ENCODE data around the gene MATN1. TPM values are rescaled to one million over a fixed set of nuclear protein-coding genes. Genes with fewer than 3 reads are reported as not detected.

MATN1 gene
- total RNA-seq, 1 donor from 2014 or later: 0.49 TPM

GRCh38 chr1:30718091-30718635 lies 5.2 kb downstream of the MATN1 start:
- peak overlapping the region in 1 of 2 donors; percentile 32 for H3K4me3 ChIP-seq
- intact Hi-C loops (cut with DNase I): loop anchor here (5.0 kb wide), 2 partner anchors 194 to 1596 kb away; partner anchors contain the start of gene TMEM200B
- H3K36me3 ChIP-seq: no peaks in the 10 kb centered on the region

DNA sequence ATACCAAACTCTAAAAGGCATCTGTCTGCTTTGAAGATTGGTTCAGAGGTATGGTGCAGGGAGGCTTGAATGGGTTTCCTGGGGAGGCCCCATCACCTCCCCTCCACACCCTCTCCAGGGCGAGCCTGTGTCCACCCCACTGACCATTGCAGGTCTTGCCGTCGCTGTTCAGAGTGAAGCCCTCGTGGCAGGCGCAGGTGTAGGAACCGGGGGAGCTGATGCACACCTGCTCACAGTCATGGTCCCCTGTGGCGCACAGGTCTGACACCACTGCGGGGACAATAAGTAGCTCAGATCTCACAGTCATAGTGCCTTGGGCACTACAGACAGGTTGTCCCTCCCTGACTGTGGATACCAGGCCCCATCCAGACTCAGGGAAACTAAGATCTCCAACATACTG lies 6.7 kb downstream of the MATN1 start:
- no peaks in the 10 kb centered on the region for H3K27me3 ChIP-seq
- TF ChIP-seq, protein P1, sequence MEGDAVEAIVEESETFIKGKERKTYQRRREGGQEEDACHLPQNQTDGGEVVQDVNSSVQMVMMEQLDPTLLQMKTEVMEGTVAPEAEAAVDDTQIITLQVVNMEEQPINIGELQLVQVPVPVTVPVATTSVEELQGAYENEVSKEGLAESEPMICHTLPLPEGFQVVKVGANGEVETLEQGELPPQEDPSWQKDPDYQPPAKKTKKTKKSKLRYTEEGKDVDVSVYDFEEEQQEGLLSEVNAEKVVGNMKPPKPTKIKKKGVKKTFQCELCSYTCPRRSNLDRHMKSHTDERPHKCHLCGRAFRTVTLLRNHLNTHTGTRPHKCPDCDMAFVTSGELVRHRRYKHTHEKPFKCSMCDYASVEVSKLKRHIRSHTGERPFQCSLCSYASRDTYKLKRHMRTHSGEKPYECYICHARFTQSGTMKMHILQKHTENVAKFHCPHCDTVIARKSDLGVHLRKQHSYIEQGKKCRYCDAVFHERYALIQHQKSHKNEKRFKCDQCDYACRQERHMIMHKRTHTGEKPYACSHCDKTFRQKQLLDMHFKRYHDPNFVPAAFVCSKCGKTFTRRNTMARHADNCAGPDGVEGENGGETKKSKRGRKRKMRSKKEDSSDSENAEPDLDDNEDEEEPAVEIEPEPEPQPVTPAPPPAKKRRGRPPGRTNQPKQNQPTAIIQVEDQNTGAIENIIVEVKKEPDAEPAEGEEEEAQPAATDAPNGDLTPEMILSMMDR (IDR thresholded peaks at IDR 0.05): no peak
- TF ChIP-seq POLR2A (IDR thresholded peaks at IDR 0.05): no peak
- TF ChIP-seq POLR2AphosphoS5 (IDR thresholded peaks at IDR 0.05; ENCODE audit: insufficient read depth in 1 of 2, low read depth in 1 of 2): no peak
- H3K4me3 ChIP-seq: no peak overlapping the region
- no peak overlapping the region for H3K27ac ChIP-seq
- no peaks in the 10 kb centered on the region for H3K36me3 ChIP-seq
- H3K4me1 ChIP-seq: peaks cover 16% of the 10 kb centered on the region
- H3K9me3 ChIP-seq: no peaks in the 10 kb centered on the region
- DNase-seq (ENCODE audit: extremely low spot score in 2 of 2): no peak
- intact Hi-C loops (cut with DNase I): loop anchor here (5.0 kb wide), 2 partner anchors 196 to 1594 kb away; partner anchors contain the start of gene TMEM200B

More at GRCh38 chr1:30718091-30718635, 5.2 kb downstream of the MATN1 start:
- TF ChIP-seq POLR2AphosphoS5 (IDR thresholded peaks at IDR 0.05; ENCODE audit: insufficient read depth in 1 of 2, low read depth in 1 of 2) (peak in 1 of 2 donors; percentile 34), POLR2A (IDR thresholded peaks at IDR 0.05) (no peak)
- TF ChIP-seq, protein P1 (IDR thresholded peaks at IDR 0.05): no peak
- Histone ChIP-seq H3K27me3 (no peaks in the 10 kb centered on the region), H3K9me3 (no peaks in the 10 kb centered on the region), H3K27ac (peak overlapping the region; percentile 88), H3K4me1 (peaks cover 16% of the 10 kb centered on the region)
- peak; percentile 99 for DNase-seq (ENCODE audit: extremely low spot score in 2 of 2)

DNA sequence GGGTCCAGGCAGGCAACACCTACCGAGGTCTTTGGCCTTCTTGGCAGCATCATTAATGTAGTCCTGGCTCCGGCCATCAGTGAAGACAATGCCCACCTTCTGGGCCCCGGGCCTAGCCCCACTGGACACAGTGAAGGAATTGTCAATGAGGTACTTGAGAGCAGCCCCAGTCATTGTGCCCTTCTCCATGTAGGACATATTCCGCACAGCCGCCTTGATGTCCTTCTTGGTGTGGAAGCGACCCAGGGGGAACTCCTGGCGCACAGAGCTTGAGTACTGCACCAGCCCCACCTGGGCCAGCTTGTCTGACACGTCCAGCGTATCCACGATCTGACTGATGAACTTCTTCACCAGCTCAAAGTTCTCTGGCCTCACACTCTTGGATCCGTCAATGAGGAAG lies 7.5 kb downstream of the MATN1 start:
- H3K9me3 ChIP-seq: no peaks in the 10 kb centered on the region
- intact Hi-C loops (cut with DNase I): loop anchor here (5.0 kb wide), 2 partner anchors 196 to 1594 kb away; partner anchors contain the start of gene TMEM200B
- no peak overlapping the region for H3K27ac ChIP-seq
- H3K4me3 ChIP-seq: no peak overlapping the region
- no peaks in the 10 kb centered on the region for H3K36me3 ChIP-seq
- no peak for DNase-seq (ENCODE audit: extremely low spot score in 2 of 2)
- no peaks in the 10 kb centered on the region for H3K27me3 ChIP-seq
- no peak for TF ChIP-seq POLR2A (IDR thresholded peaks at IDR 0.05)
- TF ChIP-seq, protein P1 (IDR thresholded peaks at IDR 0.05): no peak
- TF ChIP-seq POLR2AphosphoS5 (IDR thresholded peaks at IDR 0.05; ENCODE audit: insufficient read depth in 1 of 2, low read depth in 1 of 2): no peak
- H3K4me1 ChIP-seq: peaks cover 16% of the 10 kb centered on the region

GRCh38 chr1:30715216-30715615 lies 8.2 kb downstream of the MATN1 start:
- H3K4me3 ChIP-seq: no peak overlapping the region
- no peaks in the 10 kb centered on the region for H3K36me3 ChIP-seq
- no peak overlapping the region for H3K27ac ChIP-seq
- TF ChIP-seq POLR2A (IDR thresholded peaks at IDR 0.05): no peak
- TF ChIP-seq, protein P1 (IDR thresholded peaks at IDR 0.05): no peak
- no peak for TF ChIP-seq POLR2AphosphoS5 (IDR thresholded peaks at IDR 0.05; ENCODE audit: insufficient read depth in 1 of 2, low read depth in 1 of 2)
- peaks cover 16% of the 10 kb centered on the region for H3K4me1 ChIP-seq
- no peaks in the 10 kb centered on the region for H3K9me3 ChIP-seq
- DNase-seq (ENCODE audit: extremely low spot score in 2 of 2): no peak
- intact Hi-C loops (cut with DNase I): loop anchor here (5.0 kb wide), 2 partner anchors 197 to 1593 kb away; partner anchors contain the start of gene TMEM200B
- no peaks in the 10 kb centered on the region for H3K27me3 ChIP-seq

GRCh38 chr1:30714536-30715090 lies 8.8 kb downstream of the MATN1 start:
- Histone ChIP-seq H3K9me3 (no peaks in the 10 kb centered on the region), H3K4me1 (peaks cover 10% of the 10 kb centered on the region), H3K36me3 (no peaks in the 10 kb centered on the region), H3K4me3 (no peak overlapping the region), H3K27me3 (no peaks in the 10 kb centered on the region), H3K27ac (no peak overlapping the region)
- DNase-seq (ENCODE audit: extremely low spot score in 2 of 2): no peak
- intact Hi-C loops (cut with DNase I): loop anchor here (5.0 kb wide), 2 partner anchors 198 to 1592 kb away; partner anchors contain the start of gene TMEM200B
- no peak for TF ChIP-seq POLR2AphosphoS5 (IDR thresholded peaks at IDR 0.05; ENCODE audit: insufficient read depth in 1 of 2, low read depth in 1 of 2)
